ENCODE results near the gene PLPP1. TPM values are rescaled to one million over a fixed set of nuclear protein-coding genes. Genes with fewer than 3 reads are reported as not detected.
"Not testable (repeated sequence)": the region's sequence is repeated elsewhere in the genome, so short reads cannot be mapped to it uniquely, and the experiment has no call there.

The PLPP1 gene
- total RNA-seq, 1 experiment from 2014 or later, result 10.5 TPM

- H3K4me2 ChIP-seq (ENCODE audit: low read length); H3K79me2 ChIP-seq (ENCODE audit: insufficient read depth, low read length); BruUV-seq (replicated peaks); H4K20me1 ChIP-seq (ENCODE audit: insufficient read depth); H2AFZ ChIP-seq (ENCODE audit: low read depth, low read length, poor library complexity, severe bottlenecking); H3K36me3 ChIP-seq (ENCODE audit: control insufficient read depth in 1 of 2, insufficient read depth in 2 of 2, low read length in 2 of 2); H3K9ac ChIP-seq (ENCODE audit: low read length); intact Hi-C loops (cut with micrococcal nuclease); CTCF ChIA-PET; H3K9me2 ChIP-seq (ENCODE audit: insufficient read depth); H3K27me3 ChIP-seq (ENCODE audit: insufficient read depth, low read length); H3K27ac ChIP-seq (ENCODE audit: low read depth, low read length); RAD21 ChIA-PET (ENCODE audit: low non-redundant PET in 1 of 2, low total read pairs in 2 of 2, uncharacterized antibody in 2 of 2, unreplicated experiment in 2 of 2); H3K4me3 ChIP-seq (replicated peaks in 1 of 2; ENCODE audit: low read depth in 1 of 2, low read length in 2 of 2); H3K4me1 ChIP-seq (ENCODE audit: control insufficient read depth in 1 of 2, insufficient read depth in 2 of 2, low read length in 2 of 2); H3K9me3 ChIP-seq (ENCODE audit: control insufficient read depth in 1 of 2, insufficient read depth in 1 of 2, low read depth in 1 of 2, low read length in 2 of 2); DNase-seq (ENCODE audit: low read depth, low spot score); ATAC-seq; POLR2A ChIA-PET: not testable (repeated sequence)
Measured at GRCh38 chr5:55503917-55504316, 30.8 kb downstream of the PLPP1 start.

- no peaks in the 10 kb centered on the region for H3K36me3 ChIP-seq (ENCODE audit: control insufficient read depth in 1 of 2, insufficient read depth in 2 of 2, low read length in 2 of 2)
- no peak overlapping the region for H3K4me3 ChIP-seq (replicated peaks in 1 of 2; ENCODE audit: low read depth in 1 of 2, low read length in 2 of 2)
- BruUV-seq (replicated peaks), result no TSS peak
- no peaks in the 10 kb centered on the region for H3K27me3 ChIP-seq (ENCODE audit: insufficient read depth, low read length)
- H3K4me1 ChIP-seq (ENCODE audit: control insufficient read depth in 1 of 2, insufficient read depth in 2 of 2, low read length in 2 of 2), result no peaks in the 10 kb centered on the region
- no peaks in the 10 kb centered on the region for H4K20me1 ChIP-seq (ENCODE audit: insufficient read depth)
- CTCF ChIA-PET, result interaction anchor here (1.5 kb wide), 1 partner anchor 189 kb away, joined by 3 read pairs; no protein-coding TSS in a partner anchor
- intact Hi-C loops (cut with micrococcal nuclease), result no loop called here
- no peaks in the 10 kb centered on the region for H3K9me2 ChIP-seq (ENCODE audit: insufficient read depth)
- no peak overlapping the region for H3K4me2 ChIP-seq (ENCODE audit: low read length)
- no peak for DNase-seq (ENCODE audit: low read depth, low spot score)
- no peaks in the 10 kb centered on the region for H3K9me3 ChIP-seq (ENCODE audit: control insufficient read depth in 1 of 2, insufficient read depth in 1 of 2, low read depth in 1 of 2, low read length in 2 of 2)
- H3K79me2 ChIP-seq (ENCODE audit: insufficient read depth, low read length), result no peaks in the 10 kb centered on the region
- ATAC-seq, result no peak
- H3K9ac ChIP-seq (ENCODE audit: low read length), result no peak overlapping the region
- no peak for TF ChIP-seq ZBTB33 (IDR thresholded peaks at IDR 0.05; ENCODE audit: extremely low read depth, insufficient replicate concordance, low read length)
- no peak for TF ChIP-seq EGR1 (IDR thresholded peaks at IDR 0.05; ENCODE audit: low read depth)
- TF ChIP-seq REST (IDR thresholded peaks at IDR 0.05; ENCODE audit: low read depth), result no peak
- no peak for TF ChIP-seq RAD21 (IDR thresholded peaks at IDR 0.05; ENCODE audit: low read depth)
- no peak for TF ChIP-seq SIN3A (IDR thresholded peaks at IDR 0.05; ENCODE audit: low read depth)
- no peak for TF ChIP-seq ZNF274 (IDR thresholded peaks at IDR 0.05; ENCODE audit: low read depth, low read length)
- TF ChIP-seq ELF1 (IDR thresholded peaks at IDR 0.05; ENCODE audit: borderline replicate concordance, low read depth), result no peak
- no peak for TF ChIP-seq ZFX (IDR thresholded peaks at IDR 0.05)
- no peak for TF ChIP-seq EZH2phosphoT487 (IDR thresholded peaks at IDR 0.05; ENCODE audit: borderline replicate concordance)
- TF ChIP-seq CBX3 (IDR thresholded peaks at IDR 0.05; ENCODE audit: low read depth), result no peak
- TF ChIP-seq EZH2 (IDR thresholded peaks at IDR 0.05), result no peak
- no peak for TF ChIP-seq CEBPB (IDR thresholded peaks at IDR 0.05; ENCODE audit: low read depth)
- no peak for TF ChIP-seq TCF7L2 (IDR thresholded peaks at IDR 0.05; ENCODE audit: borderline replicate concordance, extremely low read depth, insufficient read depth, insufficient read length)
- TF ChIP-seq JUND (IDR thresholded peaks at IDR 0.05), result no peak
- TF ChIP-seq POLR2AphosphoS5 (IDR thresholded peaks at IDR 0.05; ENCODE audit: low read depth, low read length), result no peak
- TF ChIP-seq MAX (IDR thresholded peaks at IDR 0.05), result no peak
- TF ChIP-seq YY1 (IDR thresholded peaks at IDR 0.05; ENCODE audit: extremely low read depth, insufficient replicate concordance, low read depth, low read length), result no peak
- no peak for TF ChIP-seq POLR2A (IDR thresholded peaks at IDR 0.05; ENCODE audit: borderline replicate concordance, extremely low read depth, insufficient read depth, insufficient read length)
- H2AFZ ChIP-seq (ENCODE audit: low read depth, low read length, poor library complexity, severe bottlenecking), result no peak overlapping the region
- H3K27ac ChIP-seq (ENCODE audit: low read depth, low read length), result no peak overlapping the region
- POLR2A ChIA-PET, result no interaction called here
- RAD21 ChIA-PET (ENCODE audit: low non-redundant PET in 1 of 2, low total read pairs in 2 of 2, uncharacterized antibody in 2 of 2, unreplicated experiment in 2 of 2), result no interaction called here
Measured at GRCh38 chr5:55502759-55503158, 32.0 kb downstream of the PLPP1 start.

Measured in HCT116 (cell line).